ENCODE results near the gene FRY. TPM values are rescaled to one million over a fixed set of nuclear protein-coding genes. Genes with fewer than 3 reads are reported as not detected.

Gene FRY
- total RNA-seq, 2 experiments from 2014 or later: 3.0 to 7.0 TPM

DNA sequence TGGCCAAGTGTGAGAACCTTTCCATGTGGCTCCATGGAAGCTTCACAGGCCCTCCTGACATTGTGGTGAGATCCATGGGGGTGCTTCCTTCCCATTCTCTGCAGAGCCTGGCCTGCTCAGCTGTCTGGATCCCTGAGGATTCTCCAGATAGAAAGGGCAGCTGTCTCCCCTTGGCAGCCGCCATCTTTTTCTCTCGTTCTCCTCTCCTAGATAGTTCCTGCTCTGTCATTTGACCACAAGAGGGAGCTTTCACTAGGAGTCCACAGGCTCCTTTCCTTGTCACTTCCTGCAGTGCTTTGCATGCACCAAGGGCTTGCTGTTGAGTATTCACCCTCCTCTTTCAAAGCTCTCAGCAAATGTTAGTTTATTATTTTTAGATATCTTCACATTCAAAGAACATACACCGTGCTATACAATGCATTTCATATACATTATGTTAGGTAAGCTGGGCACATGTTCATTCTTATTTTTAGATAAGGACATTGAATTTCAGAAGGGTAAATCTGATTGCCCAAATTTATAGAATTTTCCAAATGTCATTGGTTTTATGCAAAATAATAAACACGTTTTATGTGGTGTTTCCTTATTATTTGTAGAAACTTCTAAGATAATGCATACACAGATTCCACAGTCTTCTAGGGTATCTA lies 133.2 kb downstream of the FRY start:
- H4K20me1 ChIP-seq (ENCODE audit: insufficient read depth, low read length): no peaks in the 10 kb centered on the region
- no peaks in the 10 kb centered on the region for H3K79me2 ChIP-seq (ENCODE audit: insufficient read depth, low read depth, low read length)
- no peak overlapping the region for H3K4me2 ChIP-seq (ENCODE audit: low read length)
- H3K36me3 ChIP-seq (ENCODE audit: insufficient read depth, low read length): no peaks in the 10 kb centered on the region
- no peaks in the 10 kb centered on the region for H3K9me3 ChIP-seq (ENCODE audit: low read length)
- H2AFZ ChIP-seq (ENCODE audit: low read length): peak overlapping the region; percentile 94
- no peak overlapping the region for H3K4me3 ChIP-seq (ENCODE audit: low read depth, low read length, poor library complexity, severe bottlenecking)
- ChIA-PET CTCF (ENCODE audit: unreplicated experiment) (no interaction called here), POLR2A (interaction anchor here (0.5 to 1.5 kb wide), 7 partner anchors 10 to 1832 kb away, joined by 3 to 5 read pairs (median 3); partner anchors contain the start of genes BRCA2 and ZAR1L)
- no peak overlapping the region for H3K27ac ChIP-seq (ENCODE audit: low read depth, low read length, poor library complexity, severe bottlenecking)
- intact Hi-C loops (cut with micrococcal nuclease; ENCODE audit: unreplicated experiment): no loop called here
- no peak for TF ChIP-seq EZH2phosphoT487 (IDR thresholded peaks at IDR 0.05; ENCODE audit: borderline replicate concordance, low read depth, low read length)
- TF ChIP-seq, protein P1, sequence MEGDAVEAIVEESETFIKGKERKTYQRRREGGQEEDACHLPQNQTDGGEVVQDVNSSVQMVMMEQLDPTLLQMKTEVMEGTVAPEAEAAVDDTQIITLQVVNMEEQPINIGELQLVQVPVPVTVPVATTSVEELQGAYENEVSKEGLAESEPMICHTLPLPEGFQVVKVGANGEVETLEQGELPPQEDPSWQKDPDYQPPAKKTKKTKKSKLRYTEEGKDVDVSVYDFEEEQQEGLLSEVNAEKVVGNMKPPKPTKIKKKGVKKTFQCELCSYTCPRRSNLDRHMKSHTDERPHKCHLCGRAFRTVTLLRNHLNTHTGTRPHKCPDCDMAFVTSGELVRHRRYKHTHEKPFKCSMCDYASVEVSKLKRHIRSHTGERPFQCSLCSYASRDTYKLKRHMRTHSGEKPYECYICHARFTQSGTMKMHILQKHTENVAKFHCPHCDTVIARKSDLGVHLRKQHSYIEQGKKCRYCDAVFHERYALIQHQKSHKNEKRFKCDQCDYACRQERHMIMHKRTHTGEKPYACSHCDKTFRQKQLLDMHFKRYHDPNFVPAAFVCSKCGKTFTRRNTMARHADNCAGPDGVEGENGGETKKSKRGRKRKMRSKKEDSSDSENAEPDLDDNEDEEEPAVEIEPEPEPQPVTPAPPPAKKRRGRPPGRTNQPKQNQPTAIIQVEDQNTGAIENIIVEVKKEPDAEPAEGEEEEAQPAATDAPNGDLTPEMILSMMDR (conservative IDR thresholded peaks at IDR 0.05; ENCODE audit: low read length): peak; percentile 82
- no peaks in the 10 kb centered on the region for H3K4me1 ChIP-seq (ENCODE audit: insufficient read depth, low read length, poor library complexity, severe bottlenecking)
- no peaks in the 10 kb centered on the region for H3K9me2 ChIP-seq (ENCODE audit: insufficient read depth, low read length)
- peak; percentile 69 for DNase-seq (ENCODE audit: low spot score)
- BruUV-seq (replicated peaks): no TSS peak

DNA sequence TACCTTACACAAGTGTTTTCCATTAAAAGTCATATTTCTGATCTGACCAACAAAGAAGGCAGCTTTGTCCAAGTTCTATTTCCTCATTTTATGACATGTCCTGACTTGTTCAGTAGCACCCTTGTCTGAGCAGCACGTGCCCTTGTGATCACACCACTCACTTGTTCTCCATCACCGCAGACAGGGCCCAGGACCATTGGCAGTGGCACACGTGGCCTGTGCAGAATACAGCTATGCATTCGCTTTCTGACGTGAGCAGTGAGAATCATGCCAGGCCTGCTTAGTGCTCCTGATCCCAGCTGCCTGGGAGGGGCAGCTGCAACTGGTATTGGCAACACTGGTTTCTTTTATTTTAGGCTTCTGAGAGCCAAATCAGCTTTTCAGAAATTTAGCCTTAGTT lies 134.2 kb downstream of the FRY start:
- Histone ChIP-seq H3K4me3 (ENCODE audit: low read depth, low read length, poor library complexity, severe bottlenecking) (no peak overlapping the region), H3K79me2 (ENCODE audit: insufficient read depth, low read depth, low read length) (no peaks in the 10 kb centered on the region), H3K4me2 (ENCODE audit: low read length) (no peak overlapping the region), H3K27ac (ENCODE audit: low read depth, low read length, poor library complexity, severe bottlenecking) (no peak overlapping the region), H3K4me1 (ENCODE audit: insufficient read depth, low read length, poor library complexity, severe bottlenecking) (no peaks in the 10 kb centered on the region), H3K9me3 (ENCODE audit: low read length) (no peaks in the 10 kb centered on the region), H3K9me2 (ENCODE audit: insufficient read depth, low read length) (no peaks in the 10 kb centered on the region), H4K20me1 (ENCODE audit: insufficient read depth, low read length) (no peaks in the 10 kb centered on the region), H2AFZ (ENCODE audit: low read length) (no peak overlapping the region), H3K36me3 (ENCODE audit: insufficient read depth, low read length) (no peaks in the 10 kb centered on the region)
- no peak for DNase-seq (ENCODE audit: low spot score)
- TF ChIP-seq, protein P1 (conservative IDR thresholded peaks at IDR 0.05; ENCODE audit: low read length): no peak
- intact Hi-C loops (cut with micrococcal nuclease; ENCODE audit: unreplicated experiment): no loop called here
- BruUV-seq (replicated peaks): no TSS peak
- ChIA-PET CTCF (ENCODE audit: unreplicated experiment) (no interaction called here), POLR2A (interaction anchor here (1.2 to 1.5 kb wide), 2 partner anchors 9 to 21 kb away, joined by 4 to 5 read pairs; no protein-coding TSS in a partner anchor)

DNA sequence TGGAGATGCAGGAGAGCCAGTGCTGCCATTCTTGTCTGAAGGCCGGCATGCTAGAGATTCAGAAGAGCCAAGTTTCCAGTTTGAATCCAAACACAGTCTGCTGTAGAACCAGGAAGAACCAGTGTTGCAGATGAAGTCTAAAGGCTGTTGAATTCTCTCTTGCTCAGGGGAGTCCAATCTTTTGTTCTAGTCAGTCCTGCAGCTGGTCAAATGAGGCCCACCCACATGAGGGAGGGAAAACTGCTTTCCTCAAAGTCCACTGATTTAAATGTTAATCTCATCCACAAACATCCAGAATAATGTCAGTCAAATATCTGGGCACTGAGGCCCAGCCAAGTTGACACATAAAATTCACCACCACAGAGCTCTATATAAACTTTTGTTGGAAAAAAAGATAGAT lies 136.6 kb downstream of the FRY start:
- Histone ChIP-seq H3K4me2 (ENCODE audit: low read length) (no peak overlapping the region), H3K4me1 (ENCODE audit: insufficient read depth, low read length, poor library complexity, severe bottlenecking) (no peaks in the 10 kb centered on the region), H3K79me2 (ENCODE audit: insufficient read depth, low read depth, low read length) (no peaks in the 10 kb centered on the region), H3K9me2 (ENCODE audit: insufficient read depth, low read length) (no peaks in the 10 kb centered on the region), H3K27ac (ENCODE audit: low read depth, low read length, poor library complexity, severe bottlenecking) (no peak overlapping the region), H3K36me3 (ENCODE audit: insufficient read depth, low read length) (no peaks in the 10 kb centered on the region), H3K4me3 (ENCODE audit: low read depth, low read length, poor library complexity, severe bottlenecking) (no peak overlapping the region), H2AFZ (ENCODE audit: low read length) (no peak overlapping the region), H4K20me1 (ENCODE audit: insufficient read depth, low read length) (no peaks in the 10 kb centered on the region), H3K9me3 (ENCODE audit: low read length) (no peaks in the 10 kb centered on the region)
- DNase-seq (ENCODE audit: low spot score): no peak
- no TSS peak for BruUV-seq (replicated peaks)
- ChIA-PET POLR2A (interaction anchor here (0.6 kb wide), 1 partner anchor 154 kb away, joined by 3 read pairs; no protein-coding TSS in a partner anchor), CTCF (ENCODE audit: unreplicated experiment) (no interaction called here)
- TF ChIP-seq, protein P1 (conservative IDR thresholded peaks at IDR 0.05; ENCODE audit: low read length): no peak
- no peak for TF ChIP-seq EZH2phosphoT487 (IDR thresholded peaks at IDR 0.05; ENCODE audit: borderline replicate concordance, low read depth, low read length)
- intact Hi-C loops (cut with micrococcal nuclease; ENCODE audit: unreplicated experiment): no loop called here
